WTC11 (cell line): ENCODE results near the gene CTNNA3. TPM values are rescaled to one million over a fixed set of nuclear protein-coding genes. Genes with fewer than 3 reads are reported as not detected.

Experiments used
- ATAC-seq: fragments of 200-7000 bp; cut with Tn5 transposase; 2 replicates; pipeline ENCODE4 v1.10.0; 2021; ENCODE audit warnings: mild to moderate bottlenecking, moderate library complexity
- CTCF ChIA-PET: fragments of 300-600 bp; sonication (Branson Sonifier 250); formaldehyde crosslinking; loops from one replicate; lab custom pipeline; 2021; ENCODE audit warnings: antibody characterized with exemption; lab: Charles Lee
- POLR2A ChIA-PET: fragments of 350-600 bp; sonication (Branson Sonifier 250); formaldehyde crosslinking; loops from one replicate; lab custom pipeline; 2021; ENCODE audit warnings: antibody characterized with exemption; lab: Charles Lee
- DNase-seq: peaks from one replicate; pipeline ENCODE4 v3.0.0; 2021; ENCODE audit warnings: low spot score
- H3K27ac Mint-ChIP-seq: 2 replicates; pipeline ENCODE4 v1.8.0; 2021; ENCODE audit warnings: mixed read lengths
- H3K27me3 Mint-ChIP-seq: 2 replicates; pipeline ENCODE4 v1.8.0; 2021; ENCODE audit warnings: low read depth, mild to moderate bottlenecking, moderate library complexity, mixed read lengths
- H3K36me3 Mint-ChIP-seq: 2 replicates; pipeline ENCODE4 v1.8.0; 2021; ENCODE audit warnings: mixed read lengths
- H3K4me1 Mint-ChIP-seq: 2 replicates; pipeline ENCODE4 v1.8.0; 2022; ENCODE audit warnings: mixed read lengths
- H3K4me3 Mint-ChIP-seq: 2 replicates; pipeline ENCODE4 v1.8.0; 2021; ENCODE audit warnings: mild to moderate bottlenecking, moderate library complexity, mixed read lengths
- H3K9me3 Mint-ChIP-seq: 2 replicates; pipeline ENCODE4 v1.8.0; 2021; ENCODE audit warnings: mixed read lengths
- CBFB ChIP-seq: sonication (generic); formaldehyde crosslinking; IDR thresholded peaks from 2 replicates; pipeline ENCODE4 v1.8.1; 2022; ENCODE audit warnings: mild to moderate bottlenecking, low read depth, missing genetic modification reagents
- CDX4 ChIP-seq: fragments of 250-450 bp; sonication (Bioruptor Pico); IDR thresholded peaks from 2 replicates; pipeline ENCODE4 v1.9.0; 2021; ENCODE audit warnings: moderate library complexity, mild to moderate bottlenecking, inconsistent platforms, borderline replicate concordance
- ETV6 ChIP-seq: sonication (generic); formaldehyde crosslinking; IDR thresholded peaks from 2 replicates; pipeline ENCODE4 v1.8.1; 2022; ENCODE audit warnings: mild to moderate bottlenecking, missing genetic modification reagents
- FOXJ3 ChIP-seq: sonication (generic); formaldehyde crosslinking; IDR thresholded peaks from 2 replicates; pipeline ENCODE4 v1.9.0; 2021; ENCODE audit warnings: missing genetic modification reagents, mild to moderate bottlenecking, borderline replicate concordance
- FOXK1 ChIP-seq: sonication (generic); formaldehyde crosslinking; IDR thresholded peaks from 2 replicates; pipeline ENCODE4 v1.8.0; 2022; ENCODE audit warnings: mild to moderate bottlenecking, moderate library complexity, missing genetic modification reagents
- FOXP4 ChIP-seq: sonication (generic); formaldehyde crosslinking; IDR thresholded peaks from 2 replicates; pipeline ENCODE4 v1.8.0; 2022; ENCODE audit warnings: mild to moderate bottlenecking, missing genetic modification reagents
- GTF2I ChIP-seq: fragments of 250-450 bp; sonication (Bioruptor Pico); conservative IDR thresholded peaks from 2 replicates; pipeline ENCODE4 v1.4.0; 2021; ENCODE audit warnings: mild to moderate bottlenecking
- IRF2 ChIP-seq: sonication (generic); formaldehyde crosslinking; IDR thresholded peaks from 2 replicates; pipeline ENCODE4 v1.8.0; 2022; ENCODE audit warnings: low read depth, missing genetic modification reagents, borderline replicate concordance
- MXD4 ChIP-seq: fragments of 250-450 bp; sonication (Bioruptor Pico); IDR thresholded peaks from 2 replicates; pipeline ENCODE4 v1.8.0; 2021; ENCODE audit warnings: mild to moderate bottlenecking, moderate library complexity, borderline replicate concordance
- RORB ChIP-seq: fragments of 250-450 bp; sonication (Bioruptor Pico); IDR thresholded peaks from 2 replicates; pipeline ENCODE4 v1.9.0; 2021; ENCODE audit warnings: mild to moderate bottlenecking
- STAT6 ChIP-seq: sonication (generic); formaldehyde crosslinking; conservative IDR thresholded peaks from 2 replicates; pipeline ENCODE4 v1.8.1; 2023; ENCODE audit warnings: mild to moderate bottlenecking, low read depth, missing genetic modification reagents, moderate library complexity
- ZNF121 ChIP-seq: sonication (generic); formaldehyde crosslinking; IDR thresholded peaks from 2 replicates; pipeline ENCODE4 v1.8.0; 2023; ENCODE audit warnings: missing genetic modification reagents
- ZNF416 ChIP-seq: fragments of 250-450 bp; sonication (Bioruptor Pico); IDR thresholded peaks from 2 replicates; pipeline ENCODE4 v1.9.0; 2021; ENCODE audit warnings: mild to moderate bottlenecking, inconsistent platforms
- ZNF512 ChIP-seq: sonication (generic); formaldehyde crosslinking; IDR thresholded peaks from 2 replicates; pipeline ENCODE4 v1.8.1; 2022; ENCODE audit warnings: missing genetic modification reagents, borderline replicate concordance
- total RNA-seq: library from RNA; stranded (reverse); gene quantifications from 3 replicates; pipeline ENCODE4 v1.2.3, GENCODE V29; 2021
- TF ChIP-seq, protein P1 (sequence below): fragments of 250-450 bp; sonication (Bioruptor Pico); IDR thresholded peaks from 2 replicates; pipeline ENCODE4 v1.9.0; 2021; ENCODE audit warnings: mild to moderate bottlenecking, borderline replicate concordance
- TF ChIP-seq, protein P2 (sequence below): sonication (generic); formaldehyde crosslinking; IDR thresholded peaks from 2 replicates; pipeline ENCODE4 v1.8.0; 2023; ENCODE audit warnings: missing genetic modification reagents, mild to moderate bottlenecking, borderline replicate concordance

CTNNA3 gene
- total RNA-seq, 1 experiment from 2014 or later, result 6.1 TPM

- no peak for TF ChIP-seq STAT6 (CRISPR knock-in tag)
- no peak for TF ChIP-seq ETV6 (CRISPR knock-in tag)
- TF ChIP-seq ZNF121 (CRISPR knock-in tag), result no peak
- no peak for TF ChIP-seq FOXP4
- TF ChIP-seq ZNF416 (CRISPR knock-in tag), result no peak
Measured at GRCh38 chr10:66021423-66021822, 1674.6 kb downstream of the CTNNA3 start (continued).

DNA sequence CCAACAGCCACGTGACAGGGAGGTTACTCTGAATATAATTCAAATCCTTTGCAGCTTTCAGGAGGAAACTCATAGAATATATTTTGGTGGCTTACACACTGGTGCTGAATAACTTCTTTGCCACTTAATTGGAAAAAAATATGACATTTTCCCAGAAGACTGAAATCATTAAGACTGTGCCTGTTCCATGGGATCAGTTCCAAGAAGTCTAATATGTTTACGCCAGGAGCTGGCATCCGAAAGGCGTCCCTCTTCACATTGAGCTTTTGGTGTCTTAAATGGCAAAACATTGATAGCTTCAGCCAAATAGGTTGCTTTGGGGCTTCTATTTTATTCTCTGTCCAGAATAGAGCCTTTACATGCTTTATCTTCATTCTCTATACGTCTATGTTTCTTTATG is 1687.8 kb downstream of the CTNNA3 start:
- no peak for ATAC-seq
- CTCF ChIA-PET, result no interaction called here
- H3K27me3 Mint-ChIP-seq, result no peaks in the 10 kb centered on the region
- H3K4me3 Mint-ChIP-seq, result no peak overlapping the region
- H3K36me3 Mint-ChIP-seq, result no peaks in the 10 kb centered on the region
- no peaks in the 10 kb centered on the region for H3K4me1 Mint-ChIP-seq
- POLR2A ChIA-PET, result no interaction called here
- DNase-seq, result no peak
- TF ChIP-seq FOXP4, result no peak
- TF ChIP-seq MXD4, result no peak
- no peak for TF ChIP-seq CDX4
- no peak for TF ChIP-seq IRF2 (CRISPR knock-in tag)
- TF ChIP-seq RORB (CRISPR knock-in tag), result no peak
- TF ChIP-seq CBFB, result no peak
- TF ChIP-seq FOXJ3 (CRISPR knock-in tag), result no peak
- TF ChIP-seq, protein P1, sequence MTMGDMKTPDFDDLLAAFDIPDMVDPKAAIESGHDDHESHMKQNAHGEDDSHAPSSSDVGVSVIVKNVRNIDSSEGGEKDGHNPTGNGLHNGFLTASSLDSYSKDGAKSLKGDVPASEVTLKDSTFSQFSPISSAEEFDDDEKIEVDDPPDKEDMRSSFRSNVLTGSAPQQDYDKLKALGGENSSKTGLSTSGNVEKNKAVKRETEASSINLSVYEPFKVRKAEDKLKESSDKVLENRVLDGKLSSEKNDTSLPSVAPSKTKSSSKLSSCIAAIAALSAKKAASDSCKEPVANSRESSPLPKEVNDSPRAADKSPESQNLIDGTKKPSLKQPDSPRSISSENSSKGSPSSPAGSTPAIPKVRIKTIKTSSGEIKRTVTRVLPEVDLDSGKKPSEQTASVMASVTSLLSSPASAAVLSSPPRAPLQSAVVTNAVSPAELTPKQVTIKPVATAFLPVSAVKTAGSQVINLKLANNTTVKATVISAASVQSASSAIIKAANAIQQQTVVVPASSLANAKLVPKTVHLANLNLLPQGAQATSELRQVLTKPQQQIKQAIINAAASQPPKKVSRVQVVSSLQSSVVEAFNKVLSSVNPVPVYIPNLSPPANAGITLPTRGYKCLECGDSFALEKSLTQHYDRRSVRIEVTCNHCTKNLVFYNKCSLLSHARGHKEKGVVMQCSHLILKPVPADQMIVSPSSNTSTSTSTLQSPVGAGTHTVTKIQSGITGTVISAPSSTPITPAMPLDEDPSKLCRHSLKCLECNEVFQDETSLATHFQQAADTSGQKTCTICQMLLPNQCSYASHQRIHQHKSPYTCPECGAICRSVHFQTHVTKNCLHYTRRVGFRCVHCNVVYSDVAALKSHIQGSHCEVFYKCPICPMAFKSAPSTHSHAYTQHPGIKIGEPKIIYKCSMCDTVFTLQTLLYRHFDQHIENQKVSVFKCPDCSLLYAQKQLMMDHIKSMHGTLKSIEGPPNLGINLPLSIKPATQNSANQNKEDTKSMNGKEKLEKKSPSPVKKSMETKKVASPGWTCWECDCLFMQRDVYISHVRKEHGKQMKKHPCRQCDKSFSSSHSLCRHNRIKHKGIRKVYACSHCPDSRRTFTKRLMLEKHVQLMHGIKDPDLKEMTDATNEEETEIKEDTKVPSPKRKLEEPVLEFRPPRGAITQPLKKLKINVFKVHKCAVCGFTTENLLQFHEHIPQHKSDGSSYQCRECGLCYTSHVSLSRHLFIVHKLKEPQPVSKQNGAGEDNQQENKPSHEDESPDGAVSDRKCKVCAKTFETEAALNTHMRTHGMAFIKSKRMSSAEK (CRISPR knock-in tag), result no peak
- no peak for TF ChIP-seq FOXK1
- TF ChIP-seq, protein P2, sequence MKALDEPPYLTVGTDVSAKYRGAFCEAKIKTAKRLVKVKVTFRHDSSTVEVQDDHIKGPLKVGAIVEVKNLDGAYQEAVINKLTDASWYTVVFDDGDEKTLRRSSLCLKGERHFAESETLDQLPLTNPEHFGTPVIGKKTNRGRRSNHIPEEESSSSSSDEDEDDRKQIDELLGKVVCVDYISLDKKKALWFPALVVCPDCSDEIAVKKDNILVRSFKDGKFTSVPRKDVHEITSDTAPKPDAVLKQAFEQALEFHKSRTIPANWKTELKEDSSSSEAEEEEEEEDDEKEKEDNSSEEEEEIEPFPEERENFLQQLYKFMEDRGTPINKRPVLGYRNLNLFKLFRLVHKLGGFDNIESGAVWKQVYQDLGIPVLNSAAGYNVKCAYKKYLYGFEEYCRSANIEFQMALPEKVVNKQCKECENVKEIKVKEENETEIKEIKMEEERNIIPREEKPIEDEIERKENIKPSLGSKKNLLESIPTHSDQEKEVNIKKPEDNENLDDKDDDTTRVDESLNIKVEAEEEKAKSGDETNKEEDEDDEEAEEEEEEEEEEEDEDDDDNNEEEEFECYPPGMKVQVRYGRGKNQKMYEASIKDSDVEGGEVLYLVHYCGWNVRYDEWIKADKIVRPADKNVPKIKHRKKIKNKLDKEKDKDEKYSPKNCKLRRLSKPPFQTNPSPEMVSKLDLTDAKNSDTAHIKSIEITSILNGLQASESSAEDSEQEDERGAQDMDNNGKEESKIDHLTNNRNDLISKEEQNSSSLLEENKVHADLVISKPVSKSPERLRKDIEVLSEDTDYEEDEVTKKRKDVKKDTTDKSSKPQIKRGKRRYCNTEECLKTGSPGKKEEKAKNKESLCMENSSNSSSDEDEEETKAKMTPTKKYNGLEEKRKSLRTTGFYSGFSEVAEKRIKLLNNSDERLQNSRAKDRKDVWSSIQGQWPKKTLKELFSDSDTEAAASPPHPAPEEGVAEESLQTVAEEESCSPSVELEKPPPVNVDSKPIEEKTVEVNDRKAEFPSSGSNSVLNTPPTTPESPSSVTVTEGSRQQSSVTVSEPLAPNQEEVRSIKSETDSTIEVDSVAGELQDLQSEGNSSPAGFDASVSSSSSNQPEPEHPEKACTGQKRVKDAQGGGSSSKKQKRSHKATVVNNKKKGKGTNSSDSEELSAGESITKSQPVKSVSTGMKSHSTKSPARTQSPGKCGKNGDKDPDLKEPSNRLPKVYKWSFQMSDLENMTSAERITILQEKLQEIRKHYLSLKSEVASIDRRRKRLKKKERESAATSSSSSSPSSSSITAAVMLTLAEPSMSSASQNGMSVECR (CRISPR knock-in tag), result no peak
- TF ChIP-seq ZNF512 (CRISPR knock-in tag), result no peak
- no peak for TF ChIP-seq GTF2I (CRISPR knock-in tag)
- H3K27ac Mint-ChIP-seq, result no peak overlapping the region
- H3K9me3 Mint-ChIP-seq, result no peaks in the 10 kb centered on the region
